ENCODE results near the gene CALCR. TPM values are rescaled to one million over a fixed set of nuclear protein-coding genes. Genes with fewer than 3 reads are reported as not detected.

The CALCR gene
- total RNA-seq, 4 donors from 2014 or later: 0.34 to 1.1 TPM; not detected in 2

DNA sequence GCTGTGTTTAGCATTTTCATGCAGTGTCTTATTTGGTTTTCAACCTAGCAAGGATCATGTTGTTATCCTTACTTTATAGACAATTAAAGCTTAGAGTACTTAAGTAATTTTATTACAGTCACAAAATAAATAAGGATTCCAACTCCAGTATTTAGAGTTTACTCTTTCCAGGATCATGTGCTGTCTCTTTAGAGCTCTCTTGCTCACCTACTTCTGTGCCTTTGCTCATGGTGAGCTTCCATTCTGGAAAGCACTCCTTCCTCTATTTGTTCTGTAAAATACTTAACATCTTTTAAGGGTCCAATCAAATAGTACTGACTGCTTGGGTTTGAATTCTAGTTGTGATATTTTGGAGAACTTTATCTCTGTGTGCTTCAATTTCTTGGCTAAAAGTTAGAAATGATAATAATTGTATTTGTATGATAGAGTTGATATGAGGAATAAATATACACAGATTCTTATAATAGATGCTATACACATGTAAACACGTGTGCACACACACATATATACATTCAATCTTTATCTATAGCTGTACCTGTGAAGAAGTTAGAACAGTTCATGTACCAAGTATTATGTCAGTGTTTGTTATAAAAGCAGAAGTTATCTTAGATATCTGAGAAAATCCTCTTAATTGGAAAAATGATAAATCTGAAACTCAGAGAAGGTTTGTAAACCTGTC lies 18.2 kb upstream of the CALCR start:
- TF ChIP-seq, protein P1, sequence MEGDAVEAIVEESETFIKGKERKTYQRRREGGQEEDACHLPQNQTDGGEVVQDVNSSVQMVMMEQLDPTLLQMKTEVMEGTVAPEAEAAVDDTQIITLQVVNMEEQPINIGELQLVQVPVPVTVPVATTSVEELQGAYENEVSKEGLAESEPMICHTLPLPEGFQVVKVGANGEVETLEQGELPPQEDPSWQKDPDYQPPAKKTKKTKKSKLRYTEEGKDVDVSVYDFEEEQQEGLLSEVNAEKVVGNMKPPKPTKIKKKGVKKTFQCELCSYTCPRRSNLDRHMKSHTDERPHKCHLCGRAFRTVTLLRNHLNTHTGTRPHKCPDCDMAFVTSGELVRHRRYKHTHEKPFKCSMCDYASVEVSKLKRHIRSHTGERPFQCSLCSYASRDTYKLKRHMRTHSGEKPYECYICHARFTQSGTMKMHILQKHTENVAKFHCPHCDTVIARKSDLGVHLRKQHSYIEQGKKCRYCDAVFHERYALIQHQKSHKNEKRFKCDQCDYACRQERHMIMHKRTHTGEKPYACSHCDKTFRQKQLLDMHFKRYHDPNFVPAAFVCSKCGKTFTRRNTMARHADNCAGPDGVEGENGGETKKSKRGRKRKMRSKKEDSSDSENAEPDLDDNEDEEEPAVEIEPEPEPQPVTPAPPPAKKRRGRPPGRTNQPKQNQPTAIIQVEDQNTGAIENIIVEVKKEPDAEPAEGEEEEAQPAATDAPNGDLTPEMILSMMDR (IDR thresholded peaks at IDR 0.05; ENCODE audit: low read depth): no peak

DNA sequence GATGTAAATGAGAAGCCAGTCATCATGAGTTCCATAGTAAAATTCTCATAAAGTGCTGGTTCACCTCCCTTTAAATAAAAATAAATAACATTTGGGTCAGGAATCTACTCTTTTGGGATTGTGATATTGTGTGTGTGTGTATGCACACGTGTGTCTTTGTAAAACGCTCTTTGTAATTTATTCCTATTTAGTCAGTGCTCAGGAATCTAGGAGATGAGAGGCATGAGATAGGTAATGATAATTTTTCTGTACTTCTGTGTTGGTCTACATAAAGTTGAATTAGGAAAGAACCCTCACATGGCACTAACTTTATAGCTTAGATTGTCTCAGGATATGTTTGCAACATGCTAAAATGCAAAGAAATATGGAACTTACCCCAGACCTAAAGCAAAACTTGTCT lies 4.9 kb upstream of the CALCR start:
- TF ChIP-seq, protein P1 (IDR thresholded peaks at IDR 0.05; ENCODE audit: low read depth): no peak

DNA sequence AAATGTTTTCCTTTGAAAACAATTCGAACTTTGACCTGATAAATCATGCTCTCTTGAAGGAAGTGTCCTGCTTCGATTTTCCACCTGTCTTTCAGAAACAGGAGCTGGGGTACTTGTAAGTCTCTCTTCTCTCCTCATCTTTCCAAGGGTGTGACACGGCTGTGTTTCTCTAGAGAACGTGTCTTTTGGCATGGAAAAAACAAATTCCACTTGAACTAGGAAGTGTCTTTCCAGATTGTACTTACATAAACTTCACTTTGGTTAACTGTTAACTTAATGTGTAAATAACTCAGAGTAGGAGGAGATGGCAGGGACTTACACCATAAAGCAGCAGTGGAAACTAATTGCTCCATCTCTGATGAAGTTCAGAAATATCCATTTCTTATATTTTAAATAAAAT lies 4.2 kb upstream of the CALCR start:
- TF ChIP-seq, protein P1 (IDR thresholded peaks at IDR 0.05; ENCODE audit: low read depth): no peak

DNA sequence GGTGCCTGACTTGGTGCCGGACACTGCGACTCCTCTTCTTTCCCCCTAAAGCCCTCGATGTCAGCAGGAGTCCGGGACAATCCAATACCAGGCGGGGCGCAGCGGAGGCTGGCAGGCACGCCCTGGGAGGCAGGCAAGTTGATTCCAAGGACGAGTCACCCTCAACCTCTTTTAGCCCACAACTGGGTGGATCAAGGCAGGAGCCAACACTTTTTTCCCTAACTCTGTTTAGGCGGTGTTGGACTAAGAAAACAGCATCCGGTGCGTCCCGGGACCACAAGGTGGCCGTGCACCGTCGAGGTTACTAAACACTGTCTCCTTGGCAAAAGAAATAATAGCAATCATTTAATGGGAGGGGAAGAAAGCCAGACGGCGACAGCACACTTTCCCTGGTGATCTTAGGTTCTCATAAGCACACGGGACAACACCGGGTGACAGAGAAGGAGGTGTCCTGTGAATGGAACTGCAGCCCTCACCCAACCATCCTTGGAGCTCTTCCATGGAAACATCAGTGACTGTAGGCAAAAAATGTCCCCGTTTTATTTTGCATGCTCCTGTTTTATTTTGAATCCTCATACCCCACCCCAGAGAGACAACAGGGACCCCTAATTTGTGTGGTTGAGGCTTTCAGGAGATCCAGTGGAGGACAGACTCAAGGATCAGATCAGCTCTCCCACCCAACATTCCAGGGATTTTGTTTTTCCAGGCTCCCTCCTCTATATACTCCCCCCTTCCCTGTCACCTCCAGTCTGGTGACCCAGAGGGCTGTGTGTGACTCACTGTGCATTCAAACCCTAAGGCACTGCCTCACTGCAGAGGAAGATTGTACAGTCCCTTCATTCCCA lies 1.3 kb upstream of the CALCR start:
- TF ChIP-seq, protein P1 (IDR thresholded peaks at IDR 0.05; ENCODE audit: low read depth): no peak

DNA sequence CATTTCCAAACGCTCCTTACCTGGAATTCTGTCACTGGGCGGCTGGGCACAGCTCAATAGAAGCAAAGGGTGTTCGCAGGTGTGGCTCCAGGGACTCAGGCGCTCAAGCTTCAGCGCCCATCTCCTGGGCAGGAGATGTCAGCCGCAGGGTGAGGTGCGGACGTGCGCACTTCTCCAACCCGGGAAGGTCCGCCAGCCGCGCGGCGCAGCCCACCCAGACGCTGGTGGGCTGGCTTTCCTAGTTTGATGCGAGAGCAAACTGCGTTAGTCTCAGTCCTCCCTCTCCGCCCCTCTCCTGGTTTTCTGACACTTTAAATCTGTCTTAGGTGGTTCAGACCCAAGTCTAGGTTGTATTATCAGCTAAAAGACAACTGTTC lies 267 bp downstream of the CALCR start:
- TF ChIP-seq, protein P1 (IDR thresholded peaks at IDR 0.05; ENCODE audit: low read depth): no peak

DNA sequence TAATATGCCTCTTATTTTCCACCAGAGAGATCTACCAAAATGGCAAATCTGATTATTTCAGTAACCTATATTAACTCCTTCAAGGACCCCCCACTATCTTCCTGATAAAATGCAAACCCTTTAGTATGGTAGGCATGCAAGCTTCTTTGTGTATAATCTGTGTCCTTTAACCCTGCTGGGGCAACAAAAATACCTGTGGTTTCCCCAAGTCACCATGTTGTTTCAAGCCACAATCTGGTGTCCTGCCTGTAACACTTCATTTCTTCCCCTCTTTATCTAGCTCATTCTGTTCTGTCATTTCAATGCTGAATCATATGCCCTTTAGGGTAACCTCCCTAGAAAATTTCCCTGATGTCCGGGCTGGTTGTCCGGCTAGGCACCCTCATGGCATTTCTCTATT lies 5.3 kb downstream of the CALCR start:
- TF ChIP-seq, protein P1 (IDR thresholded peaks at IDR 0.05; ENCODE audit: low read depth): no peak

DNA sequence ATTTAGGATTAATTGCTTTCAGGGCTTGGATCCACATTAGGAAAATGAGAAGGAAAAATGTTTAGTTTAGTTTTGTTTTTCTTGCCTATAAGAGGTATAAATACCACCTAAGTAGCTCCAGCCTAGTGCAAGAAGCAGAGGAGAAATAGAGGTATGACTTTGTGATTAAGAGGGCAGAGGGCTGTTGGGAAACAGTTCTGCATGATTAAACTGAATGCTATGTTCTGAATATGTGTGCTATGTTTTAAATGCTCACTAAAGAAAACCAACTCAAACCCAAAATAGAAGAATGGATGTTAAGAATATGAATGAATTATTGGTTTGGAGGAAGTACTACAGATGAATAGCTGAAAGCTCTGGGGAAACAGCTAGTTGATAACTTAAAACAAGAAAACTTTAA lies 7.6 kb downstream of the CALCR start:
- TF ChIP-seq, protein P1 (IDR thresholded peaks at IDR 0.05; ENCODE audit: low read depth): no peak

All from subcutaneous adipose tissue (tissue), 4 donors.